Effector CD8-positive, alpha-beta T cell (primary cell): ENCODE measurements around the gene ZNF787.
A peak's percentile ranks its signal among the peaks of the same experiment; 100 is the strongest.

ENCODE experiments used
- DNase-seq: peaks from one replicate; lab custom pipeline; 2025; lab: John Stamatoyannopoulos, UW

Gene ZNF787

GRCh38 chr19:56120371-56121179 lies 520 bp downstream of the ZNF787 start:
- peak; percentile 70 for DNase-seq

- no peak for DNase-seq
Observed at GRCh38 chr19:56120002-56120370, 1.1 kb downstream of the ZNF787 start.

- no peak for DNase-seq
Observed at GRCh38 chr19:56119582-56119978, 1.5 kb downstream of the ZNF787 start.

GRCh38 chr19:56118666-56119581 lies 2.2 kb downstream of the ZNF787 start:
- no peak for DNase-seq

- DNase-seq: no peak
Observed at GRCh38 chr19:56117889-56118288, 3.2 kb downstream of the ZNF787 start.

GRCh38 chr19:56117376-56117884 lies 3.7 kb downstream of the ZNF787 start:
- no peak for DNase-seq

- no peak for DNase-seq
Observed at GRCh38 chr19:56116606-56117005, 4.5 kb downstream of the ZNF787 start.

GRCh38 chr19:56115490-56115889 lies 5.6 kb downstream of the ZNF787 start:
- DNase-seq: no peak

GRCh38 chr19:56114778-56115110 lies 6.4 kb downstream of the ZNF787 start:
- DNase-seq: no peak

GRCh38 chr19:56114051-56114777 lies 6.9 kb downstream of the ZNF787 start:
- no peak for DNase-seq

- DNase-seq: no peak
Observed at GRCh38 chr19:56113074-56113632, 7.9 kb downstream of the ZNF787 start.

- DNase-seq: no peak
Observed at GRCh38 chr19:56112313-56112709, 8.8 kb downstream of the ZNF787 start.

GRCh38 chr19:56111601-56112312 lies 9.3 kb downstream of the ZNF787 start:
- DNase-seq: no peak

GRCh38 chr19:56110515-56111448 lies 10.3 kb downstream of the ZNF787 start:
- no peak for DNase-seq

- DNase-seq: no peak
Observed at GRCh38 chr19:56109226-56109625, 11.9 kb downstream of the ZNF787 start.

GRCh38 chr19:56108447-56109195 lies 12.5 kb downstream of the ZNF787 start:
- DNase-seq: no peak

GRCh38 chr19:56107626-56108351 lies 13.3 kb downstream of the ZNF787 start:
- no peak for DNase-seq

GRCh38 chr19:56106993-56107392 lies 14.1 kb downstream of the ZNF787 start:
- no peak for DNase-seq

GRCh38 chr19:56106397-56106849 lies 14.7 kb downstream of the ZNF787 start:
- no peak for DNase-seq
